Measurements from ENCODE around the gene CMTM5. TPM values are rescaled to one million over a fixed set of nuclear protein-coding genes. Genes with fewer than 3 reads are reported as not detected.

The CMTM5 gene
- total RNA-seq, 1 experiment from 2014 or later: not detected

- intact Hi-C loops (cut with micrococcal nuclease; ENCODE audit: unreplicated experiment) (no loop called here), in situ Hi-C loops (cut with HindIII; ENCODE audit: low pct_unique_long_range_greater_than_20kb, low sequenced_read_pairs) (no loop called here)
- ChIA-PET CTCF (interaction anchor here (1.0 to 1.5 kb wide), 2 partner anchors 18 to 55 kb away, joined by 3 to 7 read pairs; partner anchors contain the start of gene BCL2L2), POLR2A (no interaction called here)
- no peaks in the 10 kb centered on the region for H3K9me3 ChIP-seq (ENCODE audit: control insufficient read depth, insufficient read depth, low read depth, low read length)
- BruUV-seq (replicated peaks): no TSS peak
- TF ChIP-seq TCF7L2 (IDR thresholded peaks at IDR 0.05; ENCODE audit: low read depth, low read length): no peak
- TF ChIP-seq CTCF (IDR thresholded peaks at IDR 0.05): no peak
- no peak overlapping the region for H3K27ac ChIP-seq (ENCODE audit: low read length)
- H3K27me3 ChIP-seq (ENCODE audit: control insufficient read depth, insufficient read depth, low read length): no peaks in the 10 kb centered on the region; the same call in 1 of the 2 replicates
- no peaks in the 10 kb centered on the region for H3K36me3 ChIP-seq (ENCODE audit: control insufficient read depth, insufficient read depth, low read length)
- H3K4me3 ChIP-seq (ENCODE audit: low read depth in 2 of 2, low read length in 2 of 2): no peak overlapping the region
- no peaks in the 10 kb centered on the region for H3K4me1 ChIP-seq (ENCODE audit: control insufficient read depth, insufficient read depth, low read length)
- ATAC-seq: no peak
- no peak for DNase-seq (ENCODE audit: low read depth, low spot score)
Observed at GRCh38 chr14:23361320-23361719, 15.5 kb upstream of the CMTM5 start.

GRCh38 chr14:23361763-23362162 lies 15.1 kb upstream of the CMTM5 start:
- TF ChIP-seq TCF7L2 (IDR thresholded peaks at IDR 0.05; ENCODE audit: low read depth, low read length) (no peak), CTCF (IDR thresholded peaks at IDR 0.05) (no peak), POLR2AphosphoS5 (IDR thresholded peaks at IDR 0.05; ENCODE audit: low read depth, low read length) (no peak), REST (IDR thresholded peaks at IDR 0.05; ENCODE audit: insufficient read depth in 1 of 2, low read depth in 2 of 2, low read length in 1 of 2) (no peak), SIN3A (IDR thresholded peaks at IDR 0.05; ENCODE audit: borderline replicate concordance, insufficient read depth, low read depth, low read length) (no peak)
- Histone ChIP-seq H3K9me3 (ENCODE audit: control insufficient read depth, insufficient read depth, low read depth, low read length) (no peaks in the 10 kb centered on the region), H3K36me3 (ENCODE audit: control insufficient read depth, insufficient read depth, low read length) (no peaks in the 10 kb centered on the region), H3K27me3 (ENCODE audit: control insufficient read depth, insufficient read depth, low read length) (no peaks in the 10 kb centered on the region; the same call in 1 of the 2 replicates), H3K4me1 (ENCODE audit: control insufficient read depth, insufficient read depth, low read length) (no peaks in the 10 kb centered on the region), H3K4me3 (ENCODE audit: low read depth in 2 of 2, low read length in 2 of 2) (no peak overlapping the region), H3K27ac (ENCODE audit: low read length) (no peak overlapping the region)
- CTCF ChIA-PET: interaction anchor here (1.0 to 1.5 kb wide), 2 partner anchors 18 to 55 kb away, joined by 3 to 7 read pairs; partner anchors contain the start of gene BCL2L2
- DNase-seq (ENCODE audit: low read depth, low spot score): no peak
- POLR2A ChIA-PET: interaction anchor here (0.6 kb wide), 1 partner anchor 427 kb away, joined by 6 read pairs; no protein-coding TSS in a partner anchor
- no TSS peak for BruUV-seq (replicated peaks)
- ATAC-seq: no peak
- in situ Hi-C loops (cut with HindIII; ENCODE audit: low pct_unique_long_range_greater_than_20kb, low sequenced_read_pairs) (no loop called here), intact Hi-C loops (cut with micrococcal nuclease; ENCODE audit: unreplicated experiment) (no loop called here)
